H9 (cell line): Measurements from ENCODE around the gene REEP1. TPM values are rescaled to one million over a fixed set of nuclear protein-coding genes. Genes with fewer than 3 reads are reported as not detected.

Experiments used
- DNase-seq: peaks from one replicate; pipeline ENCODE4 v3.0.0-alpha.2; 2017
- H2AFZ ChIP-seq: one replicate; pipeline ENCODE4 v1.6.1; 2013; ENCODE audit warnings: mild to moderate bottlenecking, low read length, control low read depth, moderate library complexity
- H2AK5ac ChIP-seq: 2 replicates; pipeline ENCODE4 v1.6.1; 2013; ENCODE audit warnings: low read length, control low read depth, mixed read lengths; ENCODE audit not compliant: insufficient read length
- H2BK120ac ChIP-seq: one replicate; pipeline ENCODE4 v1.6.1; 2013; ENCODE audit warnings: low read depth, mild to moderate bottlenecking, low read length, control low read depth, inconsistent platforms; ENCODE audit not compliant: poor library complexity, severe bottlenecking
- H2BK12ac ChIP-seq: 2 replicates; pipeline ENCODE4 v1.6.1; 2013; ENCODE audit warnings: low read length, control low read depth, mixed read lengths, low read depth; ENCODE audit not compliant: insufficient read length
- H2BK15ac ChIP-seq: 2 replicates; pipeline ENCODE4 v1.6.1; 2013; ENCODE audit warnings: low read depth, low read length, control low read depth
- H2BK20ac ChIP-seq: one replicate; pipeline ENCODE4 v1.6.1; 2013; ENCODE audit warnings: low read depth, mild to moderate bottlenecking, low read length, control low read depth, inconsistent platforms; ENCODE audit not compliant: poor library complexity, severe bottlenecking
- H2BK5ac ChIP-seq: 2 replicates; pipeline ENCODE4 v1.6.1; 2013; ENCODE audit warnings: low read length, control low read depth, mixed read lengths; ENCODE audit not compliant: insufficient read length
- H3K14ac ChIP-seq: 2 replicates; pipeline ENCODE4 v1.6.1; 2013; ENCODE audit warnings: low read length, control low read depth; ENCODE audit not compliant: insufficient read depth
- H3K18ac ChIP-seq: 2 replicates; pipeline ENCODE4 v1.6.1; 2013; ENCODE audit warnings: low read depth, mild to moderate bottlenecking, mixed read lengths, low read length, control low read depth; ENCODE audit not compliant: insufficient read length
- H3K23ac ChIP-seq: 2 replicates; pipeline ENCODE4 v1.6.1; 2013; ENCODE audit warnings: low read length, control low read depth, mixed read lengths, low read depth; ENCODE audit not compliant: insufficient read length
- H3K23me2 ChIP-seq: 2 replicates; pipeline ENCODE4 v1.6.1; 2013; ENCODE audit warnings: low read depth, mild to moderate bottlenecking, mixed read lengths, low read length, control low read depth; ENCODE audit not compliant: insufficient read length, poor library complexity, severe bottlenecking
- H3K27ac ChIP-seq: 2 replicates; pipeline ENCODE4 v1.5.1; 2013; ENCODE audit warnings: low read length, control low read depth, mixed read lengths, low read depth; ENCODE audit not compliant: insufficient read length
- H3K27me3 ChIP-seq: 2 replicates; pipeline ENCODE4 v1.6.1; 2013; ENCODE audit warnings: low read length, control low read depth, inconsistent platforms; ENCODE audit not compliant: insufficient read depth
- H3K4ac ChIP-seq: 2 replicates; pipeline ENCODE4 v1.6.1; 2013; ENCODE audit warnings: low read depth, mild to moderate bottlenecking, control low read depth, inconsistent platforms, low read length, moderate library complexity
- H3K4me1 ChIP-seq: 2 replicates; pipeline ENCODE4 v1.6.1; 2013; ENCODE audit warnings: low read length, control low read depth, inconsistent platforms; ENCODE audit not compliant: insufficient read depth
- H3K4me2 ChIP-seq: 2 replicates; pipeline ENCODE4 v1.6.1; 2013; ENCODE audit warnings: low read length, control low read depth, mixed read lengths; ENCODE audit not compliant: insufficient read length, insufficient read depth
- H3K56ac ChIP-seq: 2 replicates; pipeline ENCODE4 v1.6.1; 2013; ENCODE audit warnings: low read depth, mild to moderate bottlenecking, mixed read lengths, low read length, control low read depth; ENCODE audit not compliant: insufficient read length
- H3K79me1 ChIP-seq: 2 replicates; pipeline ENCODE4 v1.6.1; 2013; ENCODE audit warnings: low read depth, mild to moderate bottlenecking, moderate library complexity, low read length, control low read depth, inconsistent platforms; ENCODE audit not compliant: insufficient read depth, poor library complexity, severe bottlenecking
- H3K79me2 ChIP-seq: 2 replicates; pipeline ENCODE4 v1.6.1; 2013; ENCODE audit warnings: low read length, control low read depth, inconsistent platforms; ENCODE audit not compliant: insufficient read depth
- H3K9ac ChIP-seq: 2 replicates; pipeline ENCODE4 v1.6.1; 2013; ENCODE audit warnings: low read length, control low read depth, mixed read lengths; ENCODE audit not compliant: insufficient read length; ENCODE audit errors: extremely low read depth
- H3K9me3 ChIP-seq: one replicate; pipeline ENCODE4 v1.6.1; 2013; ENCODE audit warnings: low read depth, low read length, inconsistent platforms; ENCODE audit not compliant: control insufficient read depth
- H3T11ph ChIP-seq: one replicate; pipeline ENCODE4 v1.6.1; 2013; ENCODE audit warnings: mild to moderate bottlenecking, low read length, control low read depth, inconsistent platforms
- H4K20me1 ChIP-seq: one replicate; pipeline ENCODE4 v1.6.1; 2013; ENCODE audit not compliant: control insufficient read depth, insufficient read length, insufficient read depth
- H4K5ac ChIP-seq: 2 replicates; pipeline ENCODE4 v1.6.1; 2013; ENCODE audit warnings: low read depth, mild to moderate bottlenecking, mixed read lengths, low read length, control low read depth; ENCODE audit not compliant: insufficient read length
- H4K8ac ChIP-seq: replicated peaks from 2 replicates; pipeline ENCODE4 v1.6.1; 2013; ENCODE audit warnings: low read length, control low read depth, mixed read lengths, low read depth; ENCODE audit not compliant: insufficient read length
- H4K91ac ChIP-seq: 2 replicates; pipeline ENCODE4 v1.6.1; 2013; ENCODE audit warnings: low read depth, mild to moderate bottlenecking, moderate library complexity, mixed read lengths, low read length, control low read depth; ENCODE audit not compliant: insufficient read length
- H3K27ac Mint-ChIP-seq, 3 experiments: 2 replicates in 2 of 3; 3 replicates in 1 of 3; pipeline ENCODE4 v1.8.0; 2020 to 2021; ENCODE audit warnings: mixed read lengths in 3 of 3, mild to moderate bottlenecking in 1 of 3, moderate library complexity in 1 of 3
- H3K27me3 Mint-ChIP-seq: 2 replicates; pipeline ENCODE4 v1.8.0; 2021; ENCODE audit warnings: low read depth, mild to moderate bottlenecking, moderate library complexity, mixed read lengths
- H3K36me3 Mint-ChIP-seq, 3 experiments: 2 replicates in 2 of 3; 3 replicates in 1 of 3; pipeline ENCODE4 v1.8.0; 2020 to 2021; ENCODE audit warnings: low read depth in 3 of 3, mixed read lengths in 3 of 3; ENCODE audit not compliant: insufficient read depth in 1 of 3
- H3K4me1 Mint-ChIP-seq, 2 experiments: 2 replicates each; pipeline ENCODE4 v1.8.0; 2020; ENCODE audit warnings: mixed read lengths in 2 of 2
- H3K4me3 Mint-ChIP-seq, 2 experiments: 2 replicates in 1 of 2; 3 replicates in 1 of 2; pipeline ENCODE4 v1.8.0; 2020 to 2021; ENCODE audit warnings: mild to moderate bottlenecking in 2 of 2, mixed read lengths in 2 of 2, moderate library complexity in 1 of 2
- H3K9me3 Mint-ChIP-seq, 2 experiments: 2 replicates in 1 of 2; 3 replicates in 1 of 2; pipeline ENCODE4 v1.8.0; 2020; ENCODE audit warnings: mild to moderate bottlenecking in 2 of 2, mixed read lengths in 2 of 2, moderate library complexity in 1 of 2
- CTCF ChIP-seq: fragments of 200-600 bp; sonication (generic); conservative IDR thresholded peaks from 3 replicates; pipeline ENCODE4 v1.8.0; 2021; ENCODE audit warnings: antibody characterized with exemption, mild to moderate bottlenecking
- WGBS: extraction: QIAGEN DNeasy Blood & Tissue Kit; methylation state at CpG from one replicate; pipeline ENCODE4 v1.1.7; 2013; ENCODE audit warnings: missing lambda C conversion rate, low lambda C conversion rate, mixed read lengths; ENCODE audit not compliant: insufficient read length; ENCODE audit errors: extremely low coverage; 5-methylcytosine and 5-hydroxymethylcytosine counted together
- total RNA-seq: library from RNA; stranded (reverse); gene quantifications from 2 replicates; pipeline ENCODE4 v1.2.1, GENCODE V29; 2021

The REEP1 gene
- total RNA-seq, 1 experiment from 2014 or later, result 1.3 TPM

- Histone ChIP-seq H3K9ac (no peak overlapping the region), H3K9me3 (no peaks in the 10 kb centered on the region), H2BK12ac (no peak overlapping the region), H4K5ac (no peak overlapping the region), H2BK20ac (no peak overlapping the region), H4K20me1 (no peaks in the 10 kb centered on the region), H3K4ac (no peak overlapping the region), H3K79me1 (peaks cover 3% of the 10 kb centered on the region), H3T11ph (no peak overlapping the region), H3K14ac (no peak overlapping the region), H4K8ac (no peak overlapping the region), H2BK15ac (no peak overlapping the region), H2BK5ac (no peak overlapping the region), H3K27me3 (no peaks in the 10 kb centered on the region), H3K79me2 (peaks cover 22% of the 10 kb centered on the region; the same call in 1 of the 2 replicates), H2AFZ (no peak overlapping the region), H3K4me1 (no peaks in the 10 kb centered on the region), H4K91ac (no peak overlapping the region), H2AK5ac (no peak overlapping the region), H3K56ac (no peak overlapping the region), H2BK120ac (no peak overlapping the region), H3K4me2 (no peak overlapping the region), H3K27ac (no peak overlapping the region), H3K23ac (no peak overlapping the region), H3K23me2 (no peaks in the 10 kb centered on the region), H3K18ac (no peak overlapping the region)
- Mint-ChIP-seq H3K9me3 (no peaks in the 10 kb centered on the region), H3K27me3 (no peaks in the 10 kb centered on the region), H3K4me1 (peaks cover 0 to 6% of the 10 kb centered on the region in 2 experiments; a peak in 1 of 4 replicates), H3K36me3 (peaks cover 4 to 10% (median 8%) of the 10 kb centered on the region in 3 experiments; a peak in 5 of 7 replicates), H3K4me3 (no peak overlapping the region), H3K27ac (peak overlapping the region in 2 of 3 experiments; percentile 17 to 92; a peak in 3 of 7 replicates)
- no CpG with 5 or more reads among the region's 1 CpG for WGBS
- DNase-seq, result no peak
- no peak for TF ChIP-seq CTCF
Observed at GRCh38 chr2:86185517-86186212, 151.8 kb downstream of the REEP1 start.
